SK-N-DZ (cell line): ENCODE measurements around the gene SYCN.

Experiments used
- DNase-seq: peaks from one replicate; pipeline ENCODE4 v3.0.0-alpha.2; 2015; ENCODE audit warnings: low spot score

SYCN gene

DNA sequence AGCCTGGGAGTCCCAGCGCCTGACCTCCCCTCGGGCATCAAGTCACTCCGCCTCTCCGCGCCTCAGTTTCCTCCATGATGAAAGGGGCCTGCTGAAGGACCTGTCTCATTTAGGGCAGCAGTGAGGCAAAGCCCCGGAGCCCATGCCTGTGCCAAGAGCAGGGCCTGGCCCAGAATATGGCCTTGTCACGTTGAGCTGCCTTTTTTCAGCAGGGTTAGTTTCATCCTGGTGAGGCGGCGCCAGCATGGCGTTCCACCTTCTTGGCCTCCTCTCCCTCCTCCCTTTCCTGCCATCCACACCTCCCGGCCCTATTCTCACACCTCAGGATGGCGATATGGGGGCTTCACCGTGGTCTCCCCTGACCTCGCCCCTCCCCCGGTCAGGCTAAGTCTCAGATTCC lies 48.3 kb downstream of the SYCN start:
- DNase-seq, result no peak

- DNase-seq, result no peak
These were observed 48.9 kb downstream of the SYCN start for GRCh38 chr19:39155114-39155700.

DNA sequence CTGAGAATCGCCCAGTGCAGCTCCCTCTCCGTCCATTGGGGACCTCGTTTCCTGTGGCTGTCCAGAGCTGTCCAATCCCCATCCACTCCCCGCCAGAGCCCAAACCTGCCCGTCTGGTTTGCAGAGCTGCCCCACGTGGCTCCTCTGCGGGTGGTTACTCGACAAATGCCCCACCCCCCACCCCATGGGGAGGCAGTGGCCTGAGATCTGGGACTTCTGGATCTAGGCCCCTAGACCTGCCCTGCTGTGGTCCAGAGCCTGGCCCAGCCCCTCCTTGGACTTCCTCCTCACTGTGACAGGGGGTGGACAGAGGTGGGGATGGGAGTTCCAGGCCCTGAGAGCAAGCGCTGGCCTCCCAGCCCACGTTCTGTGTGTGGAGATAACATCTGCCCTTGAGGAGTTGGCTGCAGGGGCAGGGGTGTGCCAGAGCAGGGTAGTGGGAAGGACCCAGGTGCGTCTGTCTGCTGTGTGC lies 49.4 kb downstream of the SYCN start:
- peak; percentile 38 for DNase-seq

DNA sequence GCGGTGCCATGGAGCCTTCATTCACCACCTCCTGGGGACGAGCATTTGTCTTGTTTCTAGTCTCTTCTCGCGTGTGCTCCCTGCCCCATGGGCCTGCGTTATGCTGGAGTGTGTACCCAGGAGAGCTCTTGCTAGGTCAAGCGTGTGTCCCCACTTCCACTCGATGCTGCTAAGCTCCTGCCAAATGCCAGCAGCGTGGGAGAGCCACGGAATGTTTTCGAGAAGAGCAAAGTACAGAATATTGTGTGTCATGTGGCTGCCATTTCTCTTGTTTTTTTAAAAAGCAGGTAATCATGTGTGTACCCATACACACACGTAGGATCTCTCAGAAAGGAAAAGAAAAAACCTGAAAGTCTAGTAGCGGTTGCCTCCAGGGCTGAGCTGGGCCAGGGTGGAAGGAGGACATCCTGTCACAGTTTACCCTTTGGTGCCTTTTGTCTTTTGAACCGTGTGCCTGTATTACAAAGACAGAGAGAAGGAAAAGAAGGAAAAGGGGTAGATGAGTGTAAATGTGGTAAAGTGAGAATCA lies 49.9 kb downstream of the SYCN start:
- no peak for DNase-seq
